Hematopoietic multipotent progenitor cell treated with erythropoietin and hydrocortisone succinate and interleukin-3 and kit ligand, for 17 days (in vitro differentiated cells): ENCODE results near the gene LMOD3.

ENCODE experiments used
- DNase-seq: peaks from one replicate; pipeline ENCODE4 v3.0.0-alpha.2; 2015; ENCODE audit warnings: low spot score

Gene LMOD3

DNA sequence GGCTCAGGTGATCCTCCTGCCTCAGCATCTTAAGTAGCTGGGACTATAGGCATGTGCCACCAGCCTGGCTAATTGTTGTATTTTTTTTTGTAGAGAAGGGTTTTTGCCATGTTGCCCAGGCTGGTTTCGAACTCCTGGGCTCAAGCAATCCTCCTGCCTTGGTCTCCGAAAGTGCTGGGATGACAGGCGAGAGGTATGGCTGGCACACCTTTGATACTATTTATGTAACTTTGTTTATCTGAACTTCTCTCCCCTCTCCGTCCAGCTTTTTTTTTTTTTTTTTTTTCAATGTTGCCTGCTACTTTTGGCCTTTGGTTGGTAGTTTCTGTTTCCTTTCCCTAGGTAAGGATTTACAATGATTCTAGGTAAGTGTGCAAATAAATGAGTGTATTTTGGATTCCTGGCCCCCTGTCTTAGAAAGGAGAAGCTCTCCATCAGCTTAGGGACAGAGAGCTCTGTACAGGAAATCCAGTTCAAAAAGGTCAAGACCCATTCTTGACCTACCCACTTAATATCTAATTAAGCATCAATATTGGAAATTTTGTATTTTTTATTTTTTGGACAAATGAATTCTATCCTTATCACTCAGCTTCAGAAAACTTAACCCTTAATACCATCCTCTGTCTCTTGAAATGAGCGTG, 30.9 kb downstream of the LMOD3 start:
- no peak for DNase-seq

DNA sequence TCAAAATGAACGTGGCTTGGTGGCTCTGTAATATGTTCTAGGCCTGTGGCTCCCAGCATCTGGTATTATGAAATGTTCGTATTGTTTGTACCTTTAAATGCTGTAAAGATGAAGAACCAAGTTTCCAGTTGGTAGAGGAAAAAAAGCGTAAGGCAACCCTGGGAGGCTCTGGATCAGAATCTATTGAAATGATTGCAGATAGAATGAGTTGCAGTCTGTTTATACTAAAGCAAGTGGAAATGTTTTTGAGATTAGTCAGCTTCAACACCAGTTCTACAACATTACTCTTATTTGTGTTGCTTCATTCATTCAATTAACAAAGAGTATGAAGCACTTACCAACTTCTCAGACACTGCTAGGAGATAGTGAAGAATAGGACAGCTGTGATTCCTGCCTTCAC, 32.4 kb downstream of the LMOD3 start:
- no peak for DNase-seq

DNA sequence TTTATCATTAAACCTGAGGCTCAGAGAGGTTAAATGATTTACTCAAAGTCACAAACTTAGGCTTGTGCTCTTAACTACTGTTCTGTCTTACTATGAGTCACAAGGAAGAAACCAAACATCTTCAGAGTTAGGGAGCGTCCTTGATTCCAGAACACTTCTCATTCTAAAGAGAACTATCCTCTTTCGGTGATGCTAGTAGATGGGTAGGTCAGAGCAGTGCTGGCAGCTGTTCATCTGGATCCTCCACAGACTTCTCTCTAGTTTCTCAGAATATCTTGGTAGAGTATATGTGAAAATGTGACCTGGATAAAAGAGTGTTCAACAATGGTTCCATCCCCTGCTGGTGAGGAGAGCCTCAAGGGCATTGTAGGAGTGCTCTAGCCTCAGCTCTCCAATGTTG, 34.3 kb downstream of the LMOD3 start:
- peak; percentile 17 for DNase-seq

DNA sequence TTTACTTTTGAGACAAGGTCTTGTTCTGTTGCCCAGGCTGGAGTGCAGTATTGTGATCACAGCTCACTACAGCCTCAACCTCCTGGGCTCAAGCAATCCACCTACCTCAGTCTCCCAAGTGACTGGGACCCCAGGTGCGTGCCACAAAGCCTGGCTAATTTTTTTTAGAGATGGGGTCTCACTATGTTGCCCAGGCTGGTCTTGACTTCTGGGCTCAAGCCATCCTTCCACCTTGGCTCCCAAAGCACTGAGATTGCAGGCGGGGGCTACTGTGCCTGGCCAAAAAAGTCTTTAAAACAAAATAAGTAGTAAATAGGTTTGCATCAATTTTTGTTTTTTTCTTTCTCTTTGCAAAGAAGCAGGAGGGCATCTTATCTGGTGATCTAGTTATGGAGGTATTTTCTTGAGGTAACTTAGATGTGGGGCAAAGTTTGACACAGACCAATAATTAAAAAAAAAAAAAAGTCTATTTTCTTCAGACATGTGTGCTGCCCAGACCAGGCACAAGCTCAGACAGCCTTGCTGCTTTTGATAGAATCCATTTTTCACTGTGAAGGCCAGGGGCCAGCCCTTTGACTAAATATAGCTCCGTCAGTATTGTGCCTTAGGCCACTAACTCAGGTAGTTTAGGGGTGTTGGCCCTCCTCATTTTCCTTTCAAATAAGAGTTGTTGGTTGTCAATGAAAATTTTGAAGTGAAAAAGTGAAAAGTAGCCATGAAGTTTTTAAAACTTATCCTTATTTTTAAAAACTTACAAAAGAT, 35.2 kb downstream of the LMOD3 start:
- no peak for DNase-seq

DNA sequence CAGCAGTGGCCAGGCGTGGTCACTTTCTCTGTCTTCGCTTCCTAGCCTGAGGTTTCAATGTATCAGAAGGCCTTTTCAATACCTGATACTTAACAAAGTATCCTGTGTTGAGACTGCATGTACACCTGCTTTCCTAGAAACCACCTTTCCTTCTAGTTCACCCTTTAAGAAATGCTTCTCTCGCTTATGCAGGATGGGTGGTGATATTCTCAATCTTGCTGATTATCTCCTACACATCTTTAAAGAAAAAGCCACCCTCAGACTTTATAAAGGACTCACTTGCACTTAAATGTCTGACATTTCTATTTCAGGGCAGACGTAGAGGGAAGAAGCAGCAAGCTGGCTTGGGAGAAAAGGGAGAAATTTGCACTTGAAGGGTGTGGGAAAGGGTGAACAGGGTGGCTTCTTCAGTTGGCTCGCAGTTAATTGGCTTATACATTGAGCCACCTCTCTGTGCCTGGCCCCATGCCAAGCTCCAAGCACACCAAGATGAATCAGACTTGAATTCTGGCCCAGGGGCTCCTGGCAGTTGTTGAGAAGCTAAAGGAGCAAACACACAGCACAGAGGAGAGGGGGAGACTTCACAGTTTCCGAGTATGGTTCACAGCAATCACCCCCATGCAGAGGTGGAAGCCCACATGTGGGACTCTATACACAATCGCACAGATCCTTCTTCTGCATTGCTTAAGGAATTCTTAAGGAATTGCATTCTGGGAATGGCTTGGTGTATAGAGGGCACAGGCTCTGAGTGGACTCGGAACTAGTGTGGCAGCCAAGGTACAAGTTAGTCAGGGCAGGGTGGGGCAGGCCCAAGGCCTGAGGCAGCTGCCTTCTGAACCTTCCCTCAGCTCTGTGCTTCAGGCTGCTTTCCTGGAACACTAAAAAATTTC, 36.3 kb downstream of the LMOD3 start:
- peak; percentile 91 for DNase-seq

DNA sequence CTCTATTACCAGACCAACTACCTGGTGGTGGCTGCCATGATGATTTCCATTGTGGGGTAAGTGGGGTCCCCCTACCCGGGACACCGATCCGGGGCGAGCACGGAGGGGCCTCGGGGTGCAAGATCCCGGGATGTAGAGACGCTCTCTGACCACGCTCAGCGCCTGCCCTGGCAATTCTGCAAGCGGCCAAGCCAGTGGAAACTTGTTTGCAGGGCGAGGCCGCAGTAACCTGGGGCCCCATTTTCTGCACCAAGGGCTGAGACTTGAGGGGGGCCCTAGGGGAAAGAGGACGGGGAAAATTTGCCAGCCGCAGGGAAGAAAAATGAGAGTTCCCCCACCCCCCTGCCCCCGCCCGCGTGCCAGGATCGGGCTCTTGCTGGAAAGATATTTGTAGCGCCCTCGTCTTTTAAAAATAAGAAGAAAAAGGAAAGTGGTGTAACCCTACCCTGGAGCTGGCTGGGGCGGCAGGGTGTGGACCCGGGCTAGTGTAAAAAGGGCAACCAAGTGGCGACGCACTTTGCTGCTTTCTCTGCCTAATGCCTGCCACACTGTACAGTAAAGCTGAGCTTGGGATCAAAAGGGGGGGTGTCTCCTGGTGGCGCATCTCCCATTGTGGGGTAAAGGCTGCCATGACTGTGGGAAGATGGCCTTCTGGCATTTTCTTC, 37.1 kb downstream of the LMOD3 start:
- DNase-seq, result peak; percentile 65

DNA sequence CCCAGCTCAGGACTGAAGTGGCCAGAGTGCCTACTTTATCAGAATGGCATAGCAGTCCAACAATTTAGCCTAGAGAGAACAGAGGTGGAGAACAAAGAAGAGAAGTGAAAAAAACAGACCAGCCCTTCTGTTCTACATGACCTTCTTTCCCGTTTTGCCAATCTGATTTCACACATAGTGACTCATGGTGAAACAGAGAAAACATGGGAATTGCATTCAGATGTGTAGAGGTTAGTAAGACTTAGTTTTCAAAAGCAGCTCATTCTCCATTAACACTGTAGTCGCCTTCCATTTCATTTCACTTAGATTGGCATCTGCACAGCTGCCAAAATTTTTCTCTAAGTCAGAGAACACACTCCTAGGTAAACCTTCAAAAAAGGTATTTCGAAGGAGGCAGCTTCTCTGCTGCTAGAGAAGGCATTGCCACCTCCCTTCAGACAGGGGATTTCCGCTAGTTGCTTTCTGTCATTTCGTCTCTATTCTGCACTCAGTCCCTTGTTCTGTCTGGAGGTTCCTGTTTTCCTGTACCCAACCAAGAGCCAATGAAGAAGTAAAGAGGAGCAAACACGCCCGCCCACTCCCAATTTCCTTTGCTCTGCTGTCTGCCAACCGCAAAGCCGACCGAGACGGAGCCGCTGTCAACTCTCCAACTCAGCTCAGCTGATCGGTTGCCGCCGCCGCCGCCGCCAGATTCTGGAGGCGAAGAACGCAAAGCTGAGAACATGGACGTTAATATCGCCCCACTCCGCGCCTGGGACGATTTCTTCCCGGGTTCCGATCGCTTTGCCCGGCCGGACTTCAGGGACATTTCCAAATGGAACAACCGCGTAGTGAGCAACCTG, 37.8 kb downstream of the LMOD3 start, which contains the start of gene ARL6IP5:
TSS of gene ARL6IP5 (plus strand) at position 612 of the 842 bp plus-strand sequence. CDS start at position 723, 111 bp downstream.
- DNase-seq, result peak; percentile 85

DNA sequence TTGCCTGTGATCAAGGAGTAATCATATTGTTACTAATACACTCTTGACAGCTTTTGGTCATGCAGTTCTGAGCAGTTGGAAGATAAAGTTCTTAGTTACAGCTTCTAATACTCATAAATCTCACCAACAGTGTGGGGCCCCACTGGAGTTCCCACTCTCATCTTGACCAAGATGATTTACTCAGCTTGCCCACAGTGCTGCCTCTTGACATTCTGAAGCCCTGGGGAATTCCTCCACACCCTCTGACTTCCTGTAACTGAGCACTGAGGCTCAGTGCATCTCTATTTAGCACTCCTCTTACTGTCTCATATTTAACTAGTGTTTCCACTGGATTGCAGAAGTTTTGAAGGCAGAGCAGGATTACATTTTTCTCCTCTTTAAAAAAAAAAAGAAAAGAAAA, 39.6 kb downstream of the LMOD3 start:
- peak; percentile 50 for DNase-seq

DNA sequence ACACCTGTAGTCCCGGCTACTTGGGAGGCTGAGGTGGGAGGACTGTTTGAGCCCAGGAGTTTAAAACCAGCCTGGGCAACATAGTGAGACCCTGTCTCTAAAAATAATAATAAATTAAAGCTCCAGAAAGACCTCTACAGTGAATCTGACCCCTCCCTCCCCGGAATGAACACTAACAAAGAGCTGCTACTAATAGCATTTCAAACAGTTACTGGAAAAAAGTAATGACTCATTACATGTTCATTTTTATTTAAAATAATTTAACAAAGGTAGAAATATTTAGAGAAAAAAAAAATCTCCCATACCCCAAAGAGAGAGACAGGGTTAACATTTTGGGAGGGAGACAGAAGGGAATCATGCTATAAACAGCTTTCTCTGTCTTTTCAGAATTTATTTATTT, 40.0 kb downstream of the LMOD3 start:
- DNase-seq, result no peak

DNA sequence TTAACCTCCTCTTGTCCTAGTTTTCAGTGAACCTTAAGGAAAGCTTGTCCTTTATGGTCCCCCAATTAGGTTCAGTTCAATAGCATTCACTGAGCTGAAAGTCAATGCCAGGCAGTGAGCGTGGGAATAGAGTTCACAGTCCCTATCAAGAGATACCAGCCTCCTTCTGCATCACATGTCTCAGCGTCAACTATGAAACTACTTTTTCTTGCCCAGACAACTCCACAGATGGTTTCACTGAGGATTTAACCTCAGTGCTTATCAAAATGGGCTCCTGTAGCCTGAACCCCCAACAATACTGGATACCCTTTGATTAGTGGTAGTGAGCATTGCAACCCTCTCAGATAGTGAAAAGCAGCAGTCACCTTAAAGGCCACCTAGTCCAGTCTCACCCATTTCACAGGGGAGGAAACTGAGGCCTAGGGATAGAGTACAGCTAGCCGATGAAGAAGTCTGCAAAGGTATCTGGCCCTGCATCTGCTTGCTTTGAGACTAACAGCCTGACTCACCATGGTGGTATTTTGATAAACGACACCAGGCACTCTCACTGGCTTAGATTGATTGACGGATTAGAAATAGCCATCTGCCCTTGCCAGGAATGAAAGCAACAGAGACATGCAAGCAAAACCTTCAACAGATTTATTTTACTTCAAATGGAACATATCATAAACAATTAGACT, 40.7 kb downstream of the LMOD3 start:
- peak; percentile 76 for DNase-seq

DNA sequence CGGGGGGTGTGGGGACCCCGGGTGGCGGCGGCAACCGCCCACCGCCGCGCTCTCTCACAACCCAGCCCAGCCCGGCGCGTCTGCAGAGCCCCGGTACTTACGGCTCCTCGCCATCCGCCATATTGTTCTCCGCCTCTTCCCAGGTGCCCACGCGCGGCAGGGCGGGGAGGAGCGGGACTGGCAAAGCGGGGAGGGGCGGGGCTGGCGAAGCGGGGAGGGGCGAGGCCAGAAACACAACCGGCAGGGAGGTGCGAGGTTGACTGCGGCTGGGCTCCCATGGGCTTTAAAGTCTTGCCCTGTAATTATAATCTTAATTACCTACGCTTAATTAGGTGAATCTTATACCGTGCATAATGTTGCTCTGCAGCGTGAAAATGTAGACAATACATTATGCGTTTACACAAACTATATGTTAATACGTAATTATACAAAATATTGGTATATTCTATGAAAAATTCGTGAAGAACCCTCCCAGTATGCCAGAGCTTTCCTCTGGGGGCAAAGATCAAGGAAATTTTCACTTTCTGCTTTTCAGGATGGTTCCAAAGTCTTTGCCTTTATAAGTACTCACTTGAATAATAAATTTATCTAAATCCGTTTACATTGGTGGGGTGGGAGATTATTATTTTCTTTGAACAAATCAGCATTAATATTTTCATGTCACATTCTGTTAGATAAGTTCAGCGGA, 42.0 kb downstream of the LMOD3 start, which contains the start of gene UBA3:
TSS of gene UBA3 (minus strand) at position 133 of the 688 bp plus-strand sequence. CDS start at position 121, 12 bp downstream.
- peak; percentile 91 for DNase-seq

DNA sequence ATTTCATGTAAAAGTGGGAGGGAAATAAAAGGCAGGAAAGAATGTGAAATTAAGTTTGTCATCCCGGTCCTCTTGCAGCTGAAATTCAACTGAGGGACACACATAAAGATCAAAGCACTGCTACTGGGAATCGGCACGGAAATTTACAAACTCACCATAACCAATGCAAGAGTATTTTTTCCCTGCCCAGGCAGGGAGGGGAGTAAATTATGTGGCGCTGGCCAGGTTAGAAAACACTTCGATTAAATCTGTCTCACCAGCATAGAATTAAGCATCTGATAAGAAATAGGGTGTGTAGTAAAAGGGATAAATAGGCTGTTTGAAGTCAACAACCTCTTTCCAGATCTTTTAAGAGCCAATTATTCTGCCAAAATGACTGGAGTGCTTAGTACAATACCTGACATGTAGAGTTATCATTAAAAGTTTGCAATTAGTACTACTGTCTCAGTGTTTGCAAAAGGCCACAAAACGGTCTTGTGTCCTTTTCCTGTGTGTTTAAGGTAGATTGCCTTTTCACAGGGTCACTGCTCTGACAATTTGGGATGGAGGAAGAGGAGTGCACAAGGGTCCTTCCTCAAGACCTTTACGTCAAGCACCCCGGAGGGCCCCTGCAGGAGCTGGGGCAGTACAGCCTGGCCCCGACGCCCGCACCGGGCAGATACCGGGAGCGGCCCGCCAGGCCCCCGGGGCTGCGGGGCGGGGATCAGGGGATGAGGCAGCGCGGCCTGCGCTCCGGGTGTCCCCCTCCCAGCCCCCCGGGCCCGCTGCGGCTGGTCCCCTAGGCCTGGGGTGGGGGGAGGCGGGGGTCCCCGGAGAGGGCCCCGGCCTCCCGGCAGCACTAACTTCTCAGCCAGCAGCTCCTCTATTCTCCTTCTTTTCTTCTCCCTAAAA, 42.9 kb downstream of the LMOD3 start:
- peak; percentile 58 for DNase-seq

DNA sequence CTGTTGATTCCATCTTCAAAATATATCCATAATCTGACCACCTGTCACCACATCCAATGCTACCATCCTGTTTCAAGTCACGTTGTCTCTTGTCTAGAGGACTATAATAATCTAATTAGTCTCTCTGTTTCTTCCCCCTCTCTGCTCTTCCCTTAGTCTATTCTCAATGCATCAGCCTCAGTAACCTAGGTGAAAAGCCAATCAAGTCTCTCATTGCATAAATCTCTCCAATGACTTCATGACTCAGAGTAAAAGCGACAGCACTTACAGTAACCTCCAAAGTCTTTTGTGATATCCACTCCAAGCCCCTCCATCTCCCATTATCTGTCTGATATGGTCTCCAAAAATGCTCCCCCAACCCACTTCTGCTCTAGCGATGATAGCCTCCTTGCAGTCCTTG, 49.5 kb downstream of the LMOD3 start:
- DNase-seq, result no peak

DNA sequence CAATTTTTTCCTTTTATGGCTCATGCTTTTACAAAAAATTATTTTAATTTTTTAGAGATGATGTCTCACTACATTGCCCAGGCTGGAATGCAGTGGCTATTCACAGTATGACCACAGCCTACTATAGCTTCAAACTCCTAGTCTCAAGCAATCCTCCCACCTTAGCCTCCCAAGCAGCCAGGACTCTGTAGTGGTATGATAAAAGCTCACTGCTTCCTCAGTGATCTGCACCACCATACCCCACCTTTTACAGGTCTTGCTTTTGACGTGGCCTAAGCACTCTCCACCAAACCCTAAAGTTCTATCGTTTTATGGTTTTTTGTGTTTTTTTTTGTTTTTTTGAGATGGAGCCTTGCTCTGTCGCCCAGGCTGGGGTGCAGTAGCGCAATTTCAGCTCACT, 56.3 kb downstream of the LMOD3 start:
- no peak for DNase-seq

DNA sequence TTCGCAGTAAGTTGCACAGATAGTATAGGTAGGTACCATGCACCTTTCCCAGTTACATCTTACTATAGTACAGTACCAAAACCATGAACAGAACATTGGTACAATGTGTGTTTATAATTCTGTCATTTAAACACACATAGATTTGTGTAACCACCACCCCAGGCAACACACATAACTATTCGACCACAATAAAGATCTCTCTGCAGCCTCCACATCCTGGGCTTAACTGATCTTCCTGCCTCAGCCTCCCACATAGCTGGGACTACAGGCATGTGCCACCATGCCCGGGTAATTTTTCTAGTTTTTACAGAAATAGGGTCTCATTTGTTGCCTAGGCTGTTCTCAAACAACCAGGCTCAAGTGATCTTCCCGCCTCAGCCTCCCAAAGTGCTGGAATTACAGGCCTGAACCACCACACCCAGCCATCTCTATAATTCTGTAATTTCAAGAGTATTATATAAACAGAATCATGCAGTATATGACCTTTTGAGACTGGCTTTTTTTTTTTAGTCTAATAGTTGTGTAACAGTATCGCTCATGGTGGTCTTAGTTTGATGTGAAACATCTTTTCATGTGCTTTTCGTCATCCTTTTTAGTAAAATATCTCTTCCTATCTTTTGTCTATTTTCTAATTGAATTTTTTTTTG, 57.0 kb downstream of the LMOD3 start:
- DNase-seq, result no peak

DNA sequence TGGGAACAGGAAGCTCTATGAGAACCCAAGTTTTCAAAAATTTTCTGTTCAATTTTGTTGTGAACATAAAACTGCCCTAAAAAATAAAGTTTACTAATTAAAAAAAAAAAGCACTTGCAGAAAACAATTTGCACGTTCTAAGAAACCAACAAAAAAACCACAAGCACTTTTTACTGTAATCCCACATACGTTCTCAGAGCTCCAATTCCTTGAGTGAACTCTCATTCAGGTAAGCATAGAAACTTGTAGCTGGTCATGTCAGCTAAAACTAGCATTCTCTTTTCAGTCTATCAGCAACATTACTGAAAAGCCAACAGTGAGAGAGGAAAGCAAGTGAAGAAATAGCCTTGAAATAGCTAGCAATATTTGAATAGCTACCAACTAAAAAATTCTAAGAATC, 58.8 kb downstream of the LMOD3 start:
- no peak for DNase-seq

DNA sequence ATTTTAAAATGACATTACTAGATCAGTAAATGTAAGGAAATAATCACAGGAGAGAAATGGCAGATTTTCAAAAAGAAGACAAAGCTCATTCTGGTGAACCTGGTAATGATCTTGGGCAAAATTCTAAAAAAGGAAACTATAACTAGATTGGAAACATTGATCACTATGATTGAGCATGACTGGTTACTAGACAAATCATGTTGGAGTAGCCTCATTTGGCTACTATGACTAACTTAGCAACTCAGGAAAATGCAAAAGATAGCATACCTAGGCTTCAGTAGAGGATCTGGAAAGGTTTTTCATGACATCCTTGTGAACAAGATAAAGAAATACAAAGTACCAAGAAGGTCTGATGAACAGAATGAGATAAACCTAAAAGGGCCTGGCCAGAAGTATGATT, 62.7 kb downstream of the LMOD3 start:
- no peak for DNase-seq

DNA sequence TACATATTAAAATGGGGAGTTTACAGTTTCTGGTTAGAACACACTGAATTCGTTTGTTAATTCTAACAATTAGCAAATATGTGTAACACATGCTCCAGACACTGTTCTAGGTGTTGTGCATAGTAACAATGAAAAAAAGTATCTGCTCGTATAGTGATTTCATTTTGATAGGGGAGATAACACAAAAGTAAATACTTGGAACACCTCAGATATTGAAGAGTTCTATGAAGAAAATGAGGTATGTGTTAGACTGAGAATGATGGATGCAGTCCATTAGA, 63.5 kb downstream of the LMOD3 start:
- no peak for DNase-seq
